SK-N-SH (cell line): Measurements from ENCODE around the gene GSG1L2. TPM values are rescaled to one million over a fixed set of nuclear protein-coding genes. Genes with fewer than 3 reads are reported as not detected.

Source experiments
- CTCF ChIA-PET: fragments of 300-600, 350-600 bp; formaldehyde crosslinking; extraction: SDS; loops from one replicate; lab custom pipeline; 2021; lab: Yijun Ruan, JAX
- POLR2A ChIA-PET: fragments of 350-600 bp; sonication (Branson Sonifier 250); formaldehyde crosslinking; extraction: SDS; loops from one replicate; lab custom pipeline; 2020; ENCODE audit warnings: antibody characterized with exemption, inconsistent platforms; lab: Yijun Ruan, JAX
- DNase-seq: peaks from one replicate; pipeline ENCODE4 v3.0.0; 2012
- H2AFZ ChIP-seq: fragments of 200-600 bp; sonication (generic); 2 replicates; pipeline ENCODE4 v1.8.1; 2016; ENCODE audit warnings: antibody characterized with exemption, mild to moderate bottlenecking, low read depth
- H3F3A ChIP-seq: fragments of 200-600 bp; sonication (generic); replicated peaks from 2 replicates; pipeline ENCODE3; 2016; ENCODE audit warnings: antibody characterized with exemption, mild to moderate bottlenecking; ENCODE audit not compliant: insufficient read depth
- H3K27ac ChIP-seq, 2 experiments: fragments of 200-500 bp in 1 of 2; fragments of 200-600 bp in 1 of 2; sonication (Bioruptor generic) in 1 of 2; sonication (generic), shearing (Covaris generic) in 1 of 2; 2 replicates each; pipeline versions ENCODE4 v1.5.1 to v1.6.1; 2014 to 2016; ENCODE audit warnings: low read depth in 2 of 2, inconsistent platforms in 1 of 2, low read length in 1 of 2, mild to moderate bottlenecking in 1 of 2, mixed read lengths in 1 of 2
- H3K27me3 ChIP-seq: fragments of 200-600 bp; sonication (generic), shearing (Covaris generic); 2 replicates; pipeline ENCODE4 v1.6.1; 2016; ENCODE audit warnings: mixed run types; ENCODE audit not compliant: insufficient read depth
- H3K36me3 ChIP-seq, 2 experiments: fragments of 200-500 bp in 1 of 2; fragments of 200-600 bp in 1 of 2; sonication (Bioruptor generic) in 1 of 2; sonication (generic) in 1 of 2; replicated peaks in 1 of 2; 2 replicates each; pipeline versions ENCODE3 to v1.5.1; 2014 to 2016; ENCODE audit warnings: low read length in 1 of 2, mild to moderate bottlenecking in 1 of 2; ENCODE audit not compliant: insufficient read depth in 2 of 2, control insufficient read depth in 1 of 2
- H3K4me1 ChIP-seq, 2 experiments: fragments of 200-500 bp in 1 of 2; fragments of 200-600 bp in 1 of 2; sonication (Bioruptor generic) in 1 of 2; sonication (generic), shearing (Covaris generic) in 1 of 2; 2 replicates each; pipeline versions ENCODE4 v1.5.1 to v1.6.1; 2014 to 2016; ENCODE audit warnings: low read depth in 1 of 2, low read length in 1 of 2, mixed run types in 1 of 2; ENCODE audit not compliant: insufficient read depth in 2 of 2, control insufficient read depth in 1 of 2
- H3K4me2 ChIP-seq: fragments of 200-600 bp; sonication (generic), shearing (Covaris generic); 2 replicates; pipeline ENCODE4 v1.6.1; 2017; ENCODE audit warnings: mixed run types
- H3K4me3 ChIP-seq, 2 experiments: fragments of 200-500 bp in 1 of 2; fragments of 200-600 bp in 1 of 2; sonication (Bioruptor generic) in 1 of 2; sonication (generic), shearing (Covaris generic) in 1 of 2; 2 replicates each; pipeline versions ENCODE4 v1.5.1 to v1.8.1; 2014 to 2016; ENCODE audit warnings: low read depth in 2 of 2, inconsistent platforms in 1 of 2, low read length in 1 of 2, mild to moderate bottlenecking in 1 of 2, mixed read lengths in 1 of 2, moderate library complexity in 1 of 2
- H3K79me2 ChIP-seq: fragments of 200-600 bp; sonication (generic); 2 replicates; pipeline ENCODE4 v1.8.1; 2017; ENCODE audit warnings: mild to moderate bottlenecking; ENCODE audit not compliant: insufficient read depth
- H3K9ac ChIP-seq: fragments of 200-600 bp; sonication (generic); 2 replicates; pipeline ENCODE4 v1.6.1; 2017; ENCODE audit warnings: mixed run types
- H3K9me2 ChIP-seq: fragments of 200-600 bp; sonication (generic); 2 replicates; pipeline ENCODE4 v1.6.1; 2017; ENCODE audit warnings: mixed run types
- H3K9me3 ChIP-seq: fragments of 200-600 bp; sonication (generic); 2 replicates; pipeline ENCODE4 v1.6.1; 2017; ENCODE audit warnings: mixed run types, mild to moderate bottlenecking, moderate library complexity
- H4K20me1 ChIP-seq: fragments of 200-600 bp; sonication (generic); 2 replicates; pipeline ENCODE4 v1.6.1; 2017; ENCODE audit warnings: mild to moderate bottlenecking, mixed run types; ENCODE audit not compliant: insufficient read depth
- CHD2 ChIP-seq: fragments of 150-350 bp; IDR thresholded peaks from 2 replicates; pipeline ENCODE4 v1.6.1; 2018; ENCODE audit warnings: low read length; ENCODE audit not compliant: partially characterized antibody
- ELF1 ChIP-seq: IDR thresholded peaks from 2 replicates; pipeline ENCODE4 v1.4.0; 2012
- EP300 ChIP-seq, 2 experiments: IDR thresholded peaks; 2 replicates each; pipeline versions ENCODE4 v1.4.0 to v1.6.1; 2012; ENCODE audit warnings: borderline replicate concordance in 1 of 2, low read depth in 1 of 2, low read length in 1 of 2
- FOSL2 ChIP-seq: IDR thresholded peaks from 2 replicates; pipeline ENCODE4 v1.4.0; 2012; ENCODE audit warnings: low read depth, mild to moderate bottlenecking, moderate library complexity, borderline replicate concordance
- IRF3 ChIP-seq: fragments of 150-350 bp; IDR thresholded peaks from 2 replicates; pipeline ENCODE4 v1.6.1; 2016; ENCODE audit warnings: mild to moderate bottlenecking, low read depth, low read length
- MAX ChIP-seq: IDR thresholded peaks from 2 replicates; pipeline ENCODE4 v1.4.0; 2012; ENCODE audit warnings: low read depth
- MXI1 ChIP-seq: IDR thresholded peaks from 2 replicates; pipeline ENCODE4 v1.6.1; 2012; ENCODE audit warnings: mild to moderate bottlenecking, low read depth, low read length, improper control_type of control experiment
- NFIC ChIP-seq: IDR thresholded peaks from 2 replicates; pipeline ENCODE4 v1.4.0; 2012; ENCODE audit warnings: borderline replicate concordance
- POLR2AphosphoS5 ChIP-seq: IDR thresholded peaks from 2 replicates; pipeline ENCODE4 v1.6.1; 2012; ENCODE audit warnings: low read depth, low read length
- RCOR1 ChIP-seq: fragments of 150-350 bp; IDR thresholded peaks from 2 replicates; pipeline ENCODE4 v1.6.1; 2017; ENCODE audit warnings: antibody characterized with exemption, low read length
- REST ChIP-seq: IDR thresholded peaks from 2 replicates; pipeline ENCODE4 v1.6.1; 2012; ENCODE audit warnings: mild to moderate bottlenecking, low read depth, low read length, moderate library complexity
- SMC3 ChIP-seq: IDR thresholded peaks from 2 replicates; pipeline ENCODE4 v1.6.1; 2012; ENCODE audit warnings: low read depth, low read length, improper control_type of control experiment
- TAF1 ChIP-seq: IDR thresholded peaks from 2 replicates; pipeline ENCODE4 v1.6.1; 2012; ENCODE audit warnings: low read depth, mild to moderate bottlenecking, low read length, moderate library complexity, borderline replicate concordance
- TCF12 ChIP-seq: IDR thresholded peaks from 2 replicates; pipeline ENCODE4 v1.4.0; 2012
- WGBS: methylation state at CpG from one replicate; pipeline ENCODE4 v1.1.6; 2017; ENCODE audit warnings: low lambda C conversion rate; 5-methylcytosine and 5-hydroxymethylcytosine counted together
- polyA plus RNA-seq, 3 experiments: library from polyadenylated mRNA; depleted of rRNA; stranded (reverse); fragments of >200 nt; gene quantifications; 2 replicates each; pipeline ENCODE4 v1.2.3, GENCODE V29; 2012
- TF ChIP-seq, protein P1 (sequence below): IDR thresholded peaks from 2 replicates; pipeline ENCODE4; 2012

GSG1L2 gene
- polyA plus RNA-seq, 1 of the 3 experiments (the other 2 are of a cell fraction), result not detected

DNA sequence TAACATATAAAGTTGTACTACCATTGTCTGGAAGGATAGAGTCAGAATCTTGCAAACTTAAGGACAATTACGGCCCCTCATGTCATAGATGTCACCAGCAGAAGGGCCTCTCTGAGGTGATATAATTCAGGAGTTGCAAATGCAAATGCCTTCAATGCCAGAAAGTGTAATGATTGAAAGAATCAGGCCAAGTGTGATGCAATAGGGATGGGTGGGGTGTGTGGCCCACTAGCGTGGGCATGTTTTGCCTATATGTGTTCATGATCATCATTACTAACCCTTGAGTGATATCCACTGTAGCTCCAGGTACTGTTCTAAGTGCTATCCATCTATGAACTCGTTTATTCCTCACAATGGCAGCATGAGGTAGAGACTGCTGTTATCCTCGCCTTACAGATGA is 31.6 kb downstream of the GSG1L2 start:
- CTCF ChIA-PET, result interaction anchor here (1.4 kb wide), 1 partner anchor 22 kb away, joined by 4 read pairs; no protein-coding TSS in a partner anchor
- TF ChIP-seq TAF1 (no peak), NFIC (no peak), TCF12 (no peak), EP300 (IDR thresholded peaks at IDR 0.05; ENCODE audit: borderline replicate concordance in 1 of 2, low read depth in 1 of 2, low read length in 1 of 2) (no peak), MXI1 (no peak), REST (no peak), FOSL2 (no peak), IRF3 (no peak), ELF1 (no peak), SMC3 (no peak), POLR2AphosphoS5 (no peak), RCOR1 (no peak), CHD2 (no peak), MAX (no peak)
- TF ChIP-seq, protein P1, sequence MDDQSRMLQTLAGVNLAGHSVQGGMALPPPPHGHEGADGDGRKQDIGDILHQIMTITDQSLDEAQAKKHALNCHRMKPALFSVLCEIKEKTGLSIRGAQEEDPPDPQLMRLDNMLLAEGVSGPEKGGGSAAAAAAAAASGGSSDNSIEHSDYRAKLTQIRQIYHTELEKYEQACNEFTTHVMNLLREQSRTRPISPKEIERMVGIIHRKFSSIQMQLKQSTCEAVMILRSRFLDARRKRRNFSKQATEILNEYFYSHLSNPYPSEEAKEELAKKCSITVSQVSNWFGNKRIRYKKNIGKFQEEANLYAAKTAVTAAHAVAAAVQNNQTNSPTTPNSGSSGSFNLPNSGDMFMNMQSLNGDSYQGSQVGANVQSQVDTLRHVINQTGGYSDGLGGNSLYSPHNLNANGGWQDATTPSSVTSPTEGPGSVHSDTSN, result no peak
- H3K27me3 ChIP-seq, result peaks cover 24% of the 10 kb centered on the region; the same call in 1 of the 2 replicates
- no peaks in the 10 kb centered on the region for H3K79me2 ChIP-seq
- H4K20me1 ChIP-seq, result no peaks in the 10 kb centered on the region
- H3K4me1 ChIP-seq, result no peaks in the 10 kb centered on the region
- H3K4me3 ChIP-seq, result no peak overlapping the region
- DNase-seq, result no peak
- no peaks in the 10 kb centered on the region for H3K9me2 ChIP-seq
- no peak overlapping the region for H3K4me2 ChIP-seq
- POLR2A ChIA-PET, result no interaction called here
- H3K36me3 ChIP-seq, result no peaks in the 10 kb centered on the region
- no peaks in the 10 kb centered on the region for H3F3A ChIP-seq
- no peak overlapping the region for H3K9ac ChIP-seq
- H2AFZ ChIP-seq, result no peak overlapping the region
- no peak overlapping the region for H3K27ac ChIP-seq
- no peaks in the 10 kb centered on the region for H3K9me3 ChIP-seq
- 12% methylated on average over 4 of the region's 4 CpGs for WGBS
